Activated CD4-positive, alpha-beta memory T cell treated with anti-CD3 and anti-CD28 coated beads, Interleukin-2, amount 10 ng/mL, durations not matched to agents 7 days and 5 days (primary cell): ENCODE measurements around the gene PTGES2. TPM values are rescaled to one million over a fixed set of nuclear protein-coding genes. Genes with fewer than 3 reads are reported as not detected.

Source experiments
- CTCF ChIA-PET: fragments of 350-600 bp; sonication (Branson Sonifier 250); formaldehyde crosslinking; loops from one replicate; lab custom pipeline; 2021; ENCODE audit warnings: antibody characterized with exemption, inconsistent platforms; lab: Charles Lee
- POLR2A ChIA-PET: fragments of 350-600 bp; sonication (Branson Sonifier 250); formaldehyde crosslinking; loops from one replicate; lab custom pipeline; 2021; ENCODE audit warnings: antibody characterized with exemption; lab: Charles Lee
- DNase-seq: peaks from one replicate; pipeline ENCODE4 v3.0.0-alpha.2; 2020
- H3K27ac Mint-ChIP-seq: one replicate; pipeline ENCODE4 v1.8.0; 2021; ENCODE audit warnings: mild to moderate bottlenecking, mixed read lengths
- H3K27me3 Mint-ChIP-seq: one replicate; pipeline ENCODE4 v1.8.0; 2021; ENCODE audit warnings: mixed read lengths
- H3K36me3 Mint-ChIP-seq: one replicate; pipeline ENCODE4 v1.8.0; 2021; ENCODE audit warnings: low read depth, mixed read lengths
- H3K4me1 Mint-ChIP-seq: one replicate; pipeline ENCODE4 v1.8.0; 2021; ENCODE audit warnings: mixed read lengths
- H3K4me3 Mint-ChIP-seq: one replicate; pipeline ENCODE4 v1.8.0; 2021; ENCODE audit warnings: mild to moderate bottlenecking, mixed read lengths
- H3K9me3 Mint-ChIP-seq: one replicate; pipeline ENCODE4 v1.8.0; 2021; ENCODE audit warnings: mixed read lengths
- total RNA-seq, 2 experiments: library from RNA; stranded (reverse); gene quantifications; one replicate each; pipeline ENCODE4 v1.2.3, GENCODE V29; 2021

The PTGES2 gene
- total RNA-seq, 2 experiments from 2014 or later, result 35.6 to 38.1 TPM

GRCh38 chr9:128093011-128093410 is 34.5 kb downstream of the PTGES2 start:
- Mint-ChIP-seq H3K9me3 (no peaks in the 10 kb centered on the region), H3K4me3 (no peak overlapping the region), H3K36me3 (peaks cover 20% of the 10 kb centered on the region), H3K4me1 (peaks cover 67% of the 10 kb centered on the region), H3K27ac (peak overlapping the region; percentile 83), H3K27me3 (no peaks in the 10 kb centered on the region)
- no peak for DNase-seq
- ChIA-PET POLR2A (interaction anchor here (0.5 to 3.3 kb wide), 7 partner anchors 8 to 336 kb away, joined by 3 to 9 read pairs (median 5); no protein-coding TSS in a partner anchor), CTCF (interaction anchor here (0.6 to 2.6 kb wide), 12 partner anchors 8 to 434 kb away, joined by 3 to 8 read pairs (median 4); partner anchors contain the start of gene CDK9)

- Mint-ChIP-seq H3K4me3 (no peak overlapping the region), H3K4me1 (peaks cover 69% of the 10 kb centered on the region), H3K27me3 (no peaks in the 10 kb centered on the region), H3K9me3 (no peaks in the 10 kb centered on the region), H3K36me3 (peaks cover 26% of the 10 kb centered on the region), H3K27ac (peak overlapping the region; percentile 83)
- no peak for DNase-seq
- POLR2A ChIA-PET, result interaction anchor here (1.1 to 3.3 kb wide), 6 partner anchors 8 to 194 kb away, joined by 3 to 9 read pairs (median 6); no protein-coding TSS in a partner anchor
- CTCF ChIA-PET, result interaction anchor here (0.6 to 2.6 kb wide), 14 partner anchors 8 to 433 kb away, joined by 3 to 9 read pairs (median 4); partner anchors contain the start of gene CDK9
Observed at GRCh38 chr9:128092199-128092977, 35.1 kb downstream of the PTGES2 start.

GRCh38 chr9:128091571-128091970 is 36.0 kb downstream of the PTGES2 start:
- ChIA-PET CTCF (interaction anchor here (0.6 to 1.8 kb wide), 2 partner anchors 13 to 150 kb away, joined by 3 to 9 read pairs; no protein-coding TSS in a partner anchor), POLR2A (interaction anchor here (1.1 kb wide), 1 partner anchor 193 kb away, joined by 3 read pairs; no protein-coding TSS in a partner anchor)
- peaks cover 65% of the 10 kb centered on the region for H3K4me1 Mint-ChIP-seq
- no peak for DNase-seq
- H3K9me3 Mint-ChIP-seq, result no peaks in the 10 kb centered on the region
- peaks cover 28% of the 10 kb centered on the region for H3K36me3 Mint-ChIP-seq
- no peaks in the 10 kb centered on the region for H3K27me3 Mint-ChIP-seq
- peak overlapping the region; percentile 47 for H3K27ac Mint-ChIP-seq
- no peak overlapping the region for H3K4me3 Mint-ChIP-seq

- Mint-ChIP-seq H3K4me3 (no peak overlapping the region), H3K9me3 (no peaks in the 10 kb centered on the region), H3K27me3 (no peaks in the 10 kb centered on the region), H3K36me3 (peaks cover 28% of the 10 kb centered on the region), H3K27ac (no peak overlapping the region), H3K4me1 (peaks cover 63% of the 10 kb centered on the region)
- CTCF ChIA-PET, result interaction anchor here (1.8 kb wide), 1 partner anchor 149 kb away, joined by 9 read pairs; no protein-coding TSS in a partner anchor
- POLR2A ChIA-PET, result interaction anchor here (1.1 kb wide), 1 partner anchor 192 kb away, joined by 3 read pairs; no protein-coding TSS in a partner anchor
- DNase-seq, result no peak
Observed at GRCh38 chr9:128091144-128091543, 36.4 kb downstream of the PTGES2 start.

- no peak for DNase-seq
- Mint-ChIP-seq H3K9me3 (no peaks in the 10 kb centered on the region), H3K4me1 (peaks cover 57% of the 10 kb centered on the region), H3K27ac (no peak overlapping the region), H3K4me3 (no peak overlapping the region), H3K36me3 (peaks cover 35% of the 10 kb centered on the region), H3K27me3 (no peaks in the 10 kb centered on the region)
- ChIA-PET CTCF (interaction anchor here (0.8 to 1.5 kb wide), 2 partner anchors 11 to 40 kb away, joined by 3 to 5 read pairs; no protein-coding TSS in a partner anchor), POLR2A (interaction anchor here (1.1 kb wide), 1 partner anchor 21 kb away, joined by 5 read pairs; the partner anchor contains the start of gene SLC25A25)
Observed at GRCh38 chr9:128089299-128089698, 38.2 kb downstream of the PTGES2 start.

DNA sequence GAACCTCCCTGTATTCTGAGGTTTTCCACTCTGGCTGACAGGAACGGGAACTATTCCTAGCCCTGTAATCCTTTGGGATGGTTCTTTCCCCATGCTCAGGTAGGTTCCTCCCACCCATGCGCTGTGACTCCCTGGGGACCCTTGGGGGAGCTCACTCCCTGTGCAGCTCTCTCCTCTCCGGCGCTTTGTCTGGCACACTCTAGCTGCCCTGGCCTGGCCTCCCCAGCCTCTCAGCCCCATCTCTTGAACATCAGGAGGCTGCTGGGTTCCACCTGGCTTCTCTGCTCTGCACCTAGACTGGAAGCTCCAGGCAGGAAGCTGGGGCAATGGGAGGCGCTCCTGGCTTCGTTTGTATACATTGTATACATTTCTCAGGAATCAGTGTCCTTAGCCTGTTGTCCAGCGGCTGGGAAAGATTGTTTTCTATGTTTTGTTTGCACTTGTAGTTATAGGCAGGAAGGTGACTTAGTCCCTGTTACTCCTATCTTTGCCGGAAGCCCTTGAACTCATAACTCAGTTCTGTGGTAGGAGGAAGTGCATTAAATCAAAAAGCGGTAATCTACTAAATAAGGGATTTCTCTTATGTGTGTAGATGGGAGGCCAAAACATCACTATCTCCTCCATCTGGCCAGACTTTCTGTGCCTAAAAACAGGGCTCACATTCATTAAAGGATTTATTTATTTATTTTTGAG is 39.1 kb downstream of the PTGES2 start:
- Mint-ChIP-seq H3K27ac (peak overlapping the region; percentile 30), H3K27me3 (no peaks in the 10 kb centered on the region), H3K4me1 (peaks cover 55% of the 10 kb centered on the region), H3K36me3 (peaks cover 38% of the 10 kb centered on the region), H3K9me3 (no peaks in the 10 kb centered on the region), H3K4me3 (no peak overlapping the region)
- POLR2A ChIA-PET, result interaction anchor here (1.1 kb wide), 1 partner anchor 20 kb away, joined by 5 read pairs; the partner anchor contains the start of gene SLC25A25
- DNase-seq, result no peak
- CTCF ChIA-PET, result interaction anchor here (1.5 kb wide), 2 partner anchors 12 to 29 kb away, joined by 4 to 5 read pairs; no protein-coding TSS in a partner anchor

DNA sequence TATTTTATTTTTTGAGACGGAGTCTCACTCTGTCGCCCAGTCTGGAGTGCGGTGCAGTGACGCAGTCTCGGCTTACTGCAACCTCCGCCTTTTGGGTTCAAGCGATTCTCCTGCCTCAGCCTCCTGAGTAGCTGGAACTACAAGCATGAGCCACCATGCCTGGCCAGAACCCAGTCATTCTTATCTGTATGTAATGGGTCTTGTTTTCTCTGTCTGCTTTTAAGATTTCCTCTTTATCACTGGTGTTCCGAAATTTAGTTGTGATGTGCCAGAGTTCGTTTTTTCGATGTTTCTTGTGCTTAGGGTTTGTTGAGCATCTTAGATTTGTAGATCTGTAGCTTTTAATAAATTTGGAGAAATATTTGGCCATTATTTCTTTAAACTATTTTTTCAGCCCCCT is 40.3 kb downstream of the PTGES2 start:
- Mint-ChIP-seq H3K9me3 (no peaks in the 10 kb centered on the region), H3K4me3 (no peak overlapping the region), H3K4me1 (peaks cover 45% of the 10 kb centered on the region), H3K36me3 (peaks cover 35% of the 10 kb centered on the region), H3K27me3 (no peaks in the 10 kb centered on the region), H3K27ac (no peak overlapping the region)
- POLR2A ChIA-PET, result interaction anchor here (0.7 to 1.8 kb wide), 3 partner anchors 10 to 20 kb away, joined by 3 to 6 read pairs (median 3); partner anchors contain the start of genes NAIF1 and SLC25A25
- no peak for DNase-seq
- CTCF ChIA-PET, result interaction anchor here (0.6 to 1.5 kb wide), 4 partner anchors 20 to 198 kb away, joined by 3 to 4 read pairs (median 4); no protein-coding TSS in a partner anchor

- H3K4me1 Mint-ChIP-seq, result peaks cover 45% of the 10 kb centered on the region
- H3K27ac Mint-ChIP-seq, result no peak overlapping the region
- DNase-seq, result no peak
- H3K36me3 Mint-ChIP-seq, result peaks cover 38% of the 10 kb centered on the region
- H3K9me3 Mint-ChIP-seq, result no peaks in the 10 kb centered on the region
- ChIA-PET CTCF (interaction anchor here (1.4 to 3.5 kb wide), 2 partner anchors 30 to 143 kb away, joined by 3 to 19 read pairs; no protein-coding TSS in a partner anchor), POLR2A (interaction anchor here (1.2 kb wide), 1 partner anchor 14 kb away, joined by 3 read pairs; no protein-coding TSS in a partner anchor)
- H3K4me3 Mint-ChIP-seq, result no peak overlapping the region
- H3K27me3 Mint-ChIP-seq, result no peaks in the 10 kb centered on the region
Observed at GRCh38 chr9:128085943-128086342, 41.6 kb downstream of the PTGES2 start.

DNA sequence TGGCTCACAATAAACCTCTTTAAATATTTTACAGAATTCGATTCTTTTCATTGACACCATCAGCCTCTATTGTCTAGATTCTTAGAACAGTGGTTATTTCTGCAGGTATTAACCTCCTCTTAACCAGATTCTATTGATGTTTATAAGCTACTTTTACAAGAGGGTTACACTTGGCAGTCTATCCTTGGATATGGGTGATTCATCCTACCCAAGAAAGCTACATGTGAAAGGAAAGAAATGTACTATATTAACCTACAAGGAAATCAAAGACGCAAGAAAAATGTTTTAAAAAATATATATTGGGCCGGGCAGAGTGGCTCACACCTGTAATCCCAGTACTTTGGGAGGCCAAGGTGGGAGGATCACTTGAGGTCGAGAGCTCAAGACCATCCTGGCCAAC is 42.8 kb downstream of the PTGES2 start:
- Mint-ChIP-seq H3K27me3 (no peaks in the 10 kb centered on the region), H3K4me1 (peaks cover 43% of the 10 kb centered on the region), H3K36me3 (peaks cover 36% of the 10 kb centered on the region), H3K9me3 (no peaks in the 10 kb centered on the region), H3K27ac (no peak overlapping the region), H3K4me3 (no peak overlapping the region)
- ChIA-PET POLR2A (interaction anchor here (1.0 kb wide), 1 partner anchor 9 kb away, joined by 6 read pairs; no protein-coding TSS in a partner anchor), CTCF (interaction anchor here (0.6 to 4.2 kb wide), 6 partner anchors 8 to 141 kb away, joined by 3 to 27 read pairs (median 4); partner anchors contain the start of genes NAIF1 and SLC25A25)
- DNase-seq, result no peak

DNA sequence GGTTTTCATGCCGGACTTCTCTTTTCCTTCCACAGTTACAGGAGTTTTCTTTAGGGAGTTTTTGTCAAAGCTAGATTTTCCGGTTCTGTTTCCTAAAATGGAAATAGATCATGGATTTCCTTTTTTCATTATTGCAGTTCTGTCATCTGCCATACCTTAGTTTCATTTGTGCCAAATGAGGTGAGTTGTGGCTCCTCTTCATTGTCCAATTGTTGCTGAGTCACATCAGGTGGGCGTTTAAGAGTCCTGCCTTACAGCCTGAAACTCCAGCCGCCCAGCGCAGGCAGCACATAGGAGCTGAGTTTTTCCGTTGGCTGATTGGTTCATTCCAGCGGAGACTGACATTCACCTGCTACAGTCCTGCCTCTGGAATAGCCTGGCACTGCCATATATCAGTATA is 45.4 kb downstream of the PTGES2 start:
- no peak overlapping the region for H3K27ac Mint-ChIP-seq
- H3K4me3 Mint-ChIP-seq, result no peak overlapping the region
- DNase-seq, result no peak
- H3K27me3 Mint-ChIP-seq, result no peaks in the 10 kb centered on the region
- CTCF ChIA-PET, result interaction anchor here (0.5 to 4.2 kb wide), 5 partner anchors 9 to 100 kb away, joined by 3 to 27 read pairs (median 4); no protein-coding TSS in a partner anchor
- H3K36me3 Mint-ChIP-seq, result peaks cover 46% of the 10 kb centered on the region
- POLR2A ChIA-PET, result no interaction called here
- no peaks in the 10 kb centered on the region for H3K9me3 Mint-ChIP-seq
- H3K4me1 Mint-ChIP-seq, result peaks cover 49% of the 10 kb centered on the region

DNA sequence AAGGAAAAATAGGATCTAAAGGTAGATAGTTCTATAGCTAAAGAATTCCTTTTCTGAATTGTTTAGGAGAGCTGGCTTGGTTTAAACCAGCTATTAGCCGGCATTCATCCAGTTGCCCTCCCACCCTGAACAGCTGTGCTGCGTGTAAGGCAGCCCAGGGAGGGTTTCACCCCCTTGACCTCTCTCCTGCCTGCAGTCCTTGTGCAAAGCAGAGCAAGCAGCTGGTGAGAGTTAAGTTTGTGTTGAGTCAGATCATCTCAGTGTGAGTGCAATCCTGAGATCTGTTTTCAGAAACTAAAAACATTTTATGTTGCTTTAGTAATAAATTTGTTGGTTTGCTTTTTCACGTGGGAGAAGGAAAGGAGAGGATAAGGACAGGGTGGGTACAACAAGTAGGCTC is 46.5 kb downstream of the PTGES2 start:
- Mint-ChIP-seq H3K4me3 (no peak overlapping the region), H3K36me3 (peaks cover 54% of the 10 kb centered on the region), H3K9me3 (no peaks in the 10 kb centered on the region), H3K4me1 (peaks cover 55% of the 10 kb centered on the region), H3K27me3 (no peaks in the 10 kb centered on the region), H3K27ac (peak overlapping the region; percentile 24)
- no peak for DNase-seq
- POLR2A ChIA-PET, result interaction anchor here (1.2 kb wide), 1 partner anchor 13 kb away, joined by 3 read pairs; no protein-coding TSS in a partner anchor
- CTCF ChIA-PET, result interaction anchor here (0.8 to 1.3 kb wide), 3 partner anchors 13 to 137 kb away, joined by 3 to 4 read pairs (median 3); no protein-coding TSS in a partner anchor

- H3K27me3 Mint-ChIP-seq, result no peaks in the 10 kb centered on the region
- no peak overlapping the region for H3K4me3 Mint-ChIP-seq
- peaks cover 52% of the 10 kb centered on the region for H3K4me1 Mint-ChIP-seq
- H3K9me3 Mint-ChIP-seq, result no peaks in the 10 kb centered on the region
- ChIA-PET CTCF (interaction anchor here (0.8 to 1.2 kb wide), 4 partner anchors 14 to 555 kb away, joined by 3 read pairs; no protein-coding TSS in a partner anchor), POLR2A (interaction anchor here (1.2 kb wide), 1 partner anchor 14 kb away, joined by 3 read pairs; no protein-coding TSS in a partner anchor)
- no peak for DNase-seq
- H3K27ac Mint-ChIP-seq, result no peak overlapping the region
- H3K36me3 Mint-ChIP-seq, result peaks cover 48% of the 10 kb centered on the region
Observed at GRCh38 chr9:128080206-128080605, 47.3 kb downstream of the PTGES2 start.
